Upper lobe of left lung (tissue), 6 donors: Measurements from ENCODE around the gene TMEM207. TPM values are rescaled to one million over a fixed set of nuclear protein-coding genes. Genes with fewer than 3 reads are reported as not detected.

Experiments used
- ATAC-seq, 2 donors: fragments of 200-7000 bp; cut with Tn5 transposase; one replicate each; pipeline ENCODE4 v1.9.1; 2022; ENCODE audit warnings: mild to moderate bottlenecking in 2 of 2, moderate library complexity in 2 of 2; ENCODE audit not compliant: low FRiP score in 2 of 2
- DNase-seq, 2 donors: peaks; one replicate each; pipeline ENCODE4 v3.0.0-alpha.2; 2019 to 2020
- H3K27ac ChIP-seq, 4 donors: fragments of 200-600 bp; sonication (generic); one replicate each; pipeline ENCODE4 v1.5.1; 2016 to 2019
- H3K27me3 ChIP-seq, 4 donors: fragments of 200-600 bp; sonication (generic); one replicate each; pipeline ENCODE4 v1.5.1; 2017 to 2019
- H3K36me3 ChIP-seq, 4 donors: fragments of 200-600 bp; sonication (generic); one replicate each; pipeline ENCODE4 v1.5.1; 2016 to 2019
- H3K4me1 ChIP-seq, 4 donors: fragments of 200-600 bp; sonication (generic); one replicate each; pipeline ENCODE4 v1.5.1; 2018 to 2019
- H3K4me3 ChIP-seq, 4 donors: fragments of 200-600 bp; sonication (generic); one replicate each; pipeline ENCODE4 v1.5.1; 2017 to 2019; ENCODE audit warnings: mild to moderate bottlenecking in 2 of 4, moderate library complexity in 1 of 4
- H3K9me3 ChIP-seq, 4 donors: fragments of 200-600 bp; sonication (generic); one replicate each; pipeline ENCODE4 v1.5.1; 2018 to 2019
- CTCF ChIP-seq, 6 experiments: fragments of 450-650 bp in 4 of 6; fragments of 200-600 bp in 2 of 6; sonication (generic) in 2 of 6; IDR thresholded peaks; one replicate each; pipeline ENCODE4 v1.5.1; 2016 to 2019; ENCODE audit warnings: antibody characterized with exemption in 6 of 6
- EP300 ChIP-seq, 4 donors: sonication (generic); formaldehyde crosslinking; IDR thresholded peaks; one replicate each; pipeline ENCODE4 v1.5.1; 2017; ENCODE audit warnings: antibody characterized with exemption in 4 of 4, control low read depth in 2 of 4
- POLR2A ChIP-seq, 4 donors: fragments of 450-650 bp; IDR thresholded peaks; one replicate each; pipeline ENCODE4 v1.5.1; 2016 to 2017; ENCODE audit warnings: antibody characterized with exemption in 4 of 4, mild to moderate bottlenecking in 2 of 4
- POLR2AphosphoS5 ChIP-seq, 2 donors: sonication (generic); formaldehyde crosslinking; IDR thresholded peaks; one replicate each; pipeline ENCODE4 v1.5.1; 2017; ENCODE audit warnings: antibody characterized with exemption in 2 of 2
- WGBS, 2 donors: methylation state at CpG; one replicate each; pipeline ENCODE4 v1.1.5; 2017 to 2018; 5-methylcytosine and 5-hydroxymethylcytosine counted together
- total RNA-seq, 6 donors: library from RNA; depleted of rRNA in 4 of 6; stranded (reverse); fragments of >200 nt in 4 of 6; gene quantifications; one replicate each; pipeline versions ENCODE4 v1.1.0 to v1.2.1, GENCODE V29; 2016 to 2021
- donor health status: DM: no; HTN: no; CAD: no; lungs with moderate emphysema.
- donor health status: DM: no; HTN: yes; CAD: no; lungs with severe emphysema.

Gene TMEM207
- total RNA-seq, 6 donors from 2014 or later, result not detected

GRCh38 chr3:190455828-190456227 is 6.1 kb upstream of the TMEM207 start:
- Histone ChIP-seq H3K4me3 (no peak overlapping the region), H3K36me3 (no peaks in the 10 kb centered on the region), H3K4me1 (no peaks in the 10 kb centered on the region), H3K27ac (no peak overlapping the region), H3K9me3 (no peaks in the 10 kb centered on the region), H3K27me3 (no peaks in the 10 kb centered on the region)
- TF ChIP-seq POLR2A (IDR thresholded peaks at IDR 0.05) (no peak), CTCF (IDR thresholded peaks at IDR 0.05) (no peak), POLR2AphosphoS5 (IDR thresholded peaks at IDR 0.05) (no peak), EP300 (IDR thresholded peaks at IDR 0.05) (no peak)
- 69 to 77% methylated on average over 2 of the region's 2 CpGs for WGBS, 2 donors
- DNase-seq, result no peak
- ATAC-seq, result no peak

- no peak for ATAC-seq
- H3K4me1 ChIP-seq, result peaks cover 0 to 5% (median 0%) of the 10 kb centered on the region in 4 donors
- no peak overlapping the region for H3K4me3 ChIP-seq
- no peaks in the 10 kb centered on the region for H3K27me3 ChIP-seq
- H3K27ac ChIP-seq, result no peak overlapping the region
- H3K36me3 ChIP-seq, result no peaks in the 10 kb centered on the region
- 72 to 73% methylated on average over 2 of the region's 2 CpGs for WGBS, 2 donors
- TF ChIP-seq CTCF (IDR thresholded peaks at IDR 0.05) (no peak), POLR2A (IDR thresholded peaks at IDR 0.05) (no peak), POLR2AphosphoS5 (IDR thresholded peaks at IDR 0.05) (no peak), EP300 (IDR thresholded peaks at IDR 0.05) (no peak)
- DNase-seq, result no peak
- H3K9me3 ChIP-seq, result no peaks in the 10 kb centered on the region
Measured at GRCh38 chr3:190448256-190448655, 1.4 kb downstream of the TMEM207 start.

- TF ChIP-seq POLR2AphosphoS5 (IDR thresholded peaks at IDR 0.05) (no peak), CTCF (IDR thresholded peaks at IDR 0.05) (no peak), POLR2A (IDR thresholded peaks at IDR 0.05) (no peak), EP300 (IDR thresholded peaks at IDR 0.05) (no peak)
- ATAC-seq, result no peak
- no peak overlapping the region for H3K27ac ChIP-seq
Measured at GRCh38 chr3:190446573-190447279, 3.0 kb downstream of the TMEM207 start.

GRCh38 chr3:190444576-190445145 is 5.0 kb downstream of the TMEM207 start:
- no peaks in the 10 kb centered on the region for H3K9me3 ChIP-seq
- DNase-seq (no peak), ATAC-seq (no peak)
- no peak overlapping the region for H3K4me3 ChIP-seq
- no peaks in the 10 kb centered on the region for H3K27me3 ChIP-seq
- H3K36me3 ChIP-seq, result no peaks in the 10 kb centered on the region
- no peak overlapping the region for H3K27ac ChIP-seq
- TF ChIP-seq POLR2AphosphoS5 (IDR thresholded peaks at IDR 0.05) (no peak), POLR2A (IDR thresholded peaks at IDR 0.05) (no peak), CTCF (IDR thresholded peaks at IDR 0.05) (no peak), EP300 (IDR thresholded peaks at IDR 0.05) (no peak)
- peaks cover 0 to 5% (median 0%) of the 10 kb centered on the region in 4 donors for H3K4me1 ChIP-seq
- WGBS, 2 donors, result 95 to 96% methylated on average over 3 of the region's 3 CpGs

More at GRCh38 chr3:190446573-190447279, 3.0 kb downstream of the TMEM207 start:
- H3K36me3 ChIP-seq, result no peaks in the 10 kb centered on the region
- peaks cover 0 to 5% (median 0%) of the 10 kb centered on the region in 4 donors for H3K4me1 ChIP-seq
- DNase-seq, result no peak
- no peak overlapping the region for H3K4me3 ChIP-seq
- no peaks in the 10 kb centered on the region for H3K27me3 ChIP-seq
- no peaks in the 10 kb centered on the region for H3K9me3 ChIP-seq
- 29 to 43% methylated on average over 6 of the region's 6 CpGs for WGBS, 2 donors
